A673 (cell line): ENCODE measurements around the gene JARID2. TPM values are rescaled to one million over a fixed set of nuclear protein-coding genes. Genes with fewer than 3 reads are reported as not detected.

Source experiments
- BruUV-seq: library from RNA; stranded (reverse); fragments of 400-500 nt; replicated peaks from 2 replicates; lab custom pipeline; 2021; lab: Mats Ljungman, UMichigan
- CTCF ChIA-PET: fragments of 300-600 bp; sonication (Branson Sonifier 250); formaldehyde crosslinking; loops from one replicate; lab custom pipeline; 2022; ENCODE audit warnings: antibody characterized with exemption; lab: Charles Lee
- POLR2A ChIA-PET: fragments of 300-600 bp; sonication (Branson Sonifier 250); formaldehyde crosslinking; loops from one replicate; lab custom pipeline; 2022; ENCODE audit warnings: antibody characterized with exemption; ENCODE audit not compliant: low non-redundant PET; lab: Charles Lee
- DNase-seq: peaks from one replicate; pipeline ENCODE4 v3.0.0-alpha.2; 2015; ENCODE audit warnings: low spot score
- H3K27ac ChIP-seq: fragments of 200-600 bp; sonication (generic); 2 replicates; pipeline ENCODE4 v1.5.1; 2016; ENCODE audit warnings: mixed run types, low read depth, mild to moderate bottlenecking, mixed read lengths, antibody characterized with exemption, low read length; ENCODE audit not compliant: poor library complexity, severe bottlenecking
- H3K27me3 ChIP-seq: fragments of 200-600 bp; sonication (generic); replicated peaks from 2 replicates; pipeline ENCODE4 v1.6.1; 2017; ENCODE audit warnings: mixed run types, low read depth, mild to moderate bottlenecking, mixed read lengths, antibody characterized with exemption, low read length; ENCODE audit not compliant: insufficient read depth, poor library complexity
- H3K36me3 ChIP-seq: fragments of 200-600 bp; sonication (generic); 2 replicates; pipeline ENCODE4 v1.6.1; 2016; ENCODE audit warnings: mixed run types, mild to moderate bottlenecking, mixed read lengths, antibody characterized with exemption, low read length; ENCODE audit not compliant: insufficient read depth, poor library complexity, severe bottlenecking
- H3K4me1 ChIP-seq: fragments of 200-600 bp; sonication (generic); 2 replicates; pipeline ENCODE4 v1.6.1; 2017; ENCODE audit warnings: mixed run types, mild to moderate bottlenecking, mixed read lengths, antibody characterized with exemption, low read length; ENCODE audit not compliant: insufficient read depth, poor library complexity, severe bottlenecking
- H3K4me3 ChIP-seq: fragments of 200-600 bp; sonication (generic); 2 replicates; pipeline ENCODE4 v1.5.1; 2016; ENCODE audit warnings: low read depth, mixed run types, mild to moderate bottlenecking, mixed read lengths, low read length; ENCODE audit not compliant: poor library complexity, severe bottlenecking
- H3K9me3 ChIP-seq: fragments of 200-600 bp; sonication (generic); 2 replicates; pipeline ENCODE4 v1.6.1; 2016; ENCODE audit warnings: mixed run types, low read depth, mild to moderate bottlenecking, mixed read lengths, antibody characterized with exemption, low read length; ENCODE audit not compliant: poor library complexity, severe bottlenecking
- EZH2 ChIP-seq: fragments of 200-600 bp; sonication (generic); IDR thresholded peaks from 2 replicates; pipeline ENCODE4 v1.6.1; 2017; ENCODE audit warnings: borderline replicate concordance, low read depth, mild to moderate bottlenecking, mixed read lengths, antibody characterized with exemption, low read length; ENCODE audit not compliant: poor library complexity, severe bottlenecking
- intact Hi-C: fragments of 100-400 bp; cut with micrococcal nuclease; formaldehyde crosslinking; loops from one replicate; pipeline ENCODE4 v1.10.0; 2022; ENCODE audit not compliant: unreplicated experiment
- total RNA-seq: library from RNA; stranded (reverse); gene quantifications from 2 replicates; pipeline ENCODE4 v1.2.3, GENCODE V29; 2021
- TF ChIP-seq, protein P1 (sequence below): fragments of 300-800, 200-600 bp; sonication (generic); conservative IDR thresholded peaks from 2 replicates; pipeline ENCODE4 v1.5.1; 2017; ENCODE audit warnings: low read depth, mild to moderate bottlenecking, antibody characterized with exemption, low read length, moderate library complexity, mixed read lengths

Gene JARID2
- total RNA-seq, 1 experiment from 2014 or later: 29.4 TPM

DNA sequence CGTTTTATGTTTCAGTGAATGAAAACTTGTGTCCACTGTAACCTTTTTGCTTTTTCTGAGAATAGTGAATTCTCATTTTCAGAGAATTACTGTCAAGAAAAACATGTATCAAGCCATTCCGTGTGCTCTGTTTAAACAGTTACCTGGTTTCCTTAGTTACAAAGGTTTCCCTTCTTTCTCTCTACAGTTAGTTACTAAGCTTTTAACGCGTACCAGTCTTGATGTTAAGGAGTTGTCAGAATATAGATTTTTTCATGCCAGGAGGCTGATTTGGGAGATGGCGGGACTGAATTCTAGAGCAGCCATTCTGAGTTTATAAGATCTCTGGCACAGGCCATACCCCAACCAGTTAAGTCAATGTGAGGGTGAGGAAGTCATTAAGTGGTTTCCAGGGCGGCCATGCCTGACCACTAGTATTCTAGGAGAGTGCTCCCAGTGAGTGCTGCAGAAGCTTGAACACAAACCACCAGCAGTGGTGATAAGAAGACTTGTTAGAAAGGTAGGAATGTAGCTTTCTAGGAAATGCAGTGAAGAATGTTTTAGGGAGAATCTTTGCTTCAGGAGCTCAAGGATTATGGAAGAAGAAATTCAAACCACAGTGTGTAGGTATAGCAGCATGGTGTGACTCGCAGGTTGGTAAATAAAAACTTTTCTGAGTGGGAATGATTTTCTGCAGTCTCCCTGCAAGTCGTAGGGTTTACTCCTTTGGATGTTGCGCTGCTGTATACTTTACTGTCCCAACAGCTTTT lies 112.9 kb downstream of the JARID2 start:
- ChIA-PET CTCF (no interaction called here), POLR2A (no interaction called here)
- Histone ChIP-seq H3K4me1 (peaks cover 61% of the 10 kb centered on the region), H3K4me3 (no peak overlapping the region), H3K36me3 (no peaks in the 10 kb centered on the region), H3K27ac (no peak overlapping the region), H3K27me3 (no peaks in the 10 kb centered on the region), H3K9me3 (no peaks in the 10 kb centered on the region)
- intact Hi-C loops: no loop called here
- no peak for TF ChIP-seq EZH2
- TF ChIP-seq, protein P1, sequence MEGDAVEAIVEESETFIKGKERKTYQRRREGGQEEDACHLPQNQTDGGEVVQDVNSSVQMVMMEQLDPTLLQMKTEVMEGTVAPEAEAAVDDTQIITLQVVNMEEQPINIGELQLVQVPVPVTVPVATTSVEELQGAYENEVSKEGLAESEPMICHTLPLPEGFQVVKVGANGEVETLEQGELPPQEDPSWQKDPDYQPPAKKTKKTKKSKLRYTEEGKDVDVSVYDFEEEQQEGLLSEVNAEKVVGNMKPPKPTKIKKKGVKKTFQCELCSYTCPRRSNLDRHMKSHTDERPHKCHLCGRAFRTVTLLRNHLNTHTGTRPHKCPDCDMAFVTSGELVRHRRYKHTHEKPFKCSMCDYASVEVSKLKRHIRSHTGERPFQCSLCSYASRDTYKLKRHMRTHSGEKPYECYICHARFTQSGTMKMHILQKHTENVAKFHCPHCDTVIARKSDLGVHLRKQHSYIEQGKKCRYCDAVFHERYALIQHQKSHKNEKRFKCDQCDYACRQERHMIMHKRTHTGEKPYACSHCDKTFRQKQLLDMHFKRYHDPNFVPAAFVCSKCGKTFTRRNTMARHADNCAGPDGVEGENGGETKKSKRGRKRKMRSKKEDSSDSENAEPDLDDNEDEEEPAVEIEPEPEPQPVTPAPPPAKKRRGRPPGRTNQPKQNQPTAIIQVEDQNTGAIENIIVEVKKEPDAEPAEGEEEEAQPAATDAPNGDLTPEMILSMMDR: no peak
- BruUV-seq: no TSS peak
- DNase-seq: no peak

DNA sequence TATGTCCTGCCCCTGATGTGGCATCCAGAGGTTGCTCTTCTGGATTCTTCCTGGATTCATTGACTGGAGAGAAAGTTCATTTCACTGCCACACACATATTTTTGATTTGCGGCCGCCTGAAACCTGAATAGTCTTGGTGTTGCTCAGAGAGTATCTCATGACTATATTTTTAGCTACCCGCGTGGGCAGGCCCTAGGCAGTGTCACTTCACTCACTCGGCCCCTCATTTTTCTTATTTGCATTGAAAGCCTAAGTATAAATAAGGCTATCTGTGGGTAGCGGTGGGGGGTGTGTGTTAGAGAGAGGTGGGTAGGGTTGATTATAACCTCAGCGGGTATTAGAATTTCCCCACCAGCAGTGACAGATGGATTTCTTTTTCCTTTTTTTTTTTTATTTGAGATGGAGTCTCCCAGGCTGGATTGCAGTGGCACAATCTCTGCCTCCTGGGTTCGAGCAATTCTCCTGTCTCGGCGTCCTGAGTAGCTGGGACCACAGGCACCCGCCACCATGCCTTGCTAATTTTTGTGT lies 113.5 kb downstream of the JARID2 start:
- BruUV-seq: no TSS peak

DNA sequence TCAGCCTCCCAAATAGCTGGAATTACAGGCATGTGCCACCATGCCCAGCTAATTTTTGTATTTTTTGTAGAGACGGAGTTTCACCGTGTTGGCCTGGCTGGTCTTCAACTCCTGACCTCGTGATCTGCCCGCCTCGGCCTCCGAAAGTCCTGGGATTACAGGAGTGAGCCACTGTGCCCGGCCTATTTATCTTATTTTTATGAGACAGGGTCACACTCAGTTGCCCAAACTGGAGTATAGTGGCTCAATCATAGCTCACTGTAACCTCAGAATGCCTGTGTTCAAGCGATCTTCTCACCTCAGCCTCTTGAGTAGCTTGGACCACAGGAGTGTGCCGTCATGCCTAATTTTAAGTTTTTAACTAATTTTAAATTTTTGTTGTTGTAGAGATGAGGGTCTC lies 114.4 kb downstream of the JARID2 start:
- ChIA-PET CTCF (no interaction called here), POLR2A (no interaction called here)
- BruUV-seq: no TSS peak
- H3K9me3 ChIP-seq: no peaks in the 10 kb centered on the region
- H3K4me3 ChIP-seq: no peak overlapping the region
- intact Hi-C loops: no loop called here
- no peak overlapping the region for H3K27ac ChIP-seq
- H3K27me3 ChIP-seq: no peaks in the 10 kb centered on the region
- DNase-seq: no peak
- H3K4me1 ChIP-seq: peaks cover 61% of the 10 kb centered on the region
- TF ChIP-seq, protein P1: no peak
- no peak for TF ChIP-seq EZH2
- no peaks in the 10 kb centered on the region for H3K36me3 ChIP-seq

More for the DNA sequence above, 113.5 kb downstream of the JARID2 start:
- intact Hi-C loops: no loop called here
- H3K9me3 ChIP-seq: no peaks in the 10 kb centered on the region
- no peak overlapping the region for H3K4me3 ChIP-seq
- TF ChIP-seq, protein P1: no peak
- TF ChIP-seq EZH2: no peak
- peaks cover 61% of the 10 kb centered on the region for H3K4me1 ChIP-seq
- H3K27ac ChIP-seq: no peak overlapping the region
- DNase-seq: no peak
- no peaks in the 10 kb centered on the region for H3K27me3 ChIP-seq
- ChIA-PET CTCF (no interaction called here), POLR2A (no interaction called here)
- H3K36me3 ChIP-seq: no peaks in the 10 kb centered on the region
